T-helper 22 cell (primary cell): Measurements from ENCODE around the gene SYDE2.
"Not testable (repeated sequence)": the region's sequence is repeated elsewhere in the genome, so short reads cannot be mapped to it uniquely, and the experiment has no call there.

Source experiments
- DNase-seq: peaks from one replicate; pipeline ENCODE4 v3.0.0-alpha.2; 2020; ENCODE audit warnings: low read depth

SYDE2 gene

DNA sequence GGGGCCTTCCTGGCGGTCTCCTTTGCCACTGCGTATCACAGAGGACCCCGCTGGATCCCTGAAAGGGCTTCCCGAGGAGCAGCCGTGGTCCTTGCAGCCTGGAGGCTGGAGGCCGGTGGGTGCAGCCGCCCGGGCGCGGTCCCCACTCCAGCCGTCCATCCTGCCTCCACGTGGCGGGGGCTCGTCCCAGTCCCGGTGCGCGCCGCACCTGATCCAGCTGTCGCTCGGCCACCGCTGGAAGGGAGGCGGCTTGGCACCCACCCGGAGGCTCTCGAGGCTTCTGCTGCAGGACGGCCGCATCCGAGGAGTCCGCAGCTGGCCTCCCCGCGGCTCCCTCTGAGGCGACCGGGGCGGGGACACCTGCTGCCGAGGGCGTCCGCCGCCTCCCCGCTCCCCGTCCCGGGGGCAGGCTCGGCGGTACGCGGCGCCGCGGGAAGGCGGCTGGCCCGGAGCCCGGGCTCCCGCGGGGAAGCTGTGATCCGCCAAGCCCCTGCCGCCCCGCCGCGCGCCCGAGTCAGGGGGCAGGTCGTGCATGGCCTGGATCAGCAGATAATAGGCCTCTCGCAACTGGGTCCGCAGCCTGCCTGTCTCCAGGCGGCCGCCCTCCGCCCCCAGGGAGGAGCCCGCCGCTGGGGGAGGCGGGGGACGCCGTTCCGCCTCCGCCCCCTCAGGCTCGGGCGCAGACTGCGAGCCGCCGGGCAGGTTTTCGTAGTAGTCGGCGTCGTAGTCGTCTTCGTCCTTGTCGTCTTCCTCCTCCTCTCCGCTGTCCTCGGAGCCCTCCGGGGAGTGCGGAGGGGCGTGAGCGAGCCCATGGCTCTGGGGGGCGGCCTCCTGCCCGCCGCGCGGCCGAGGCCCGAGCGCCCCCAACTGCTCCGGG is at the start of gene SYDE2:
Gene SYDE2 (minus strand): TSS at position 554 of the 877 bp plus-strand sequence. CDS start 20 bp downstream, at position 534.
- DNase-seq, result peak; percentile 69

DNA sequence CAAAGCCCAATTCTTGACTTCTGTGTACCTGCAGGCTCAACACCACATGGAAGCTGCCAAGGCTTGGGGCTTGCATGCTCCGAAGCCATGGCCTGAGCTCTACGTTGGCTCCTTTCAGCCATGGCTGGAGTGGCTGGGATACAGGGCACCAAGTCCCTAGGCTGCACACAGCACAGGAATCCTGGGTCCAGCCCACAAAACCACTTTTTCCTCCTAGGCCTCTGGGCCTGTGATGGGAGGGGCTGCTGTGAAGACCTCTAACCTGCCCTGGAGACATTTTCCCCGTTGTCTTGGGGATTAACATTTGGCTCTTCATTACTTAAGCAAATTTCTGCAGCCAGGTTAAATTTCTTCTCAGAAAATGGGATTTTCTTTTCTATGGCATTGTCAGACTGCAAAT is 48.2 kb upstream of the SYDE2 start:
- not testable (repeated sequence) for DNase-seq

GRCh38 chr1:85245891-85246290 is 45.1 kb upstream of the SYDE2 start:
- DNase-seq, result no peak

- DNase-seq, result no peak
Measured at GRCh38 chr1:85245456-85245855, 44.6 kb upstream of the SYDE2 start.

- DNase-seq, result no peak
Measured at GRCh38 chr1:85244271-85245061, 43.6 kb upstream of the SYDE2 start.

- DNase-seq, result no peak
Measured at GRCh38 chr1:85243372-85243771, 42.6 kb upstream of the SYDE2 start.

DNA sequence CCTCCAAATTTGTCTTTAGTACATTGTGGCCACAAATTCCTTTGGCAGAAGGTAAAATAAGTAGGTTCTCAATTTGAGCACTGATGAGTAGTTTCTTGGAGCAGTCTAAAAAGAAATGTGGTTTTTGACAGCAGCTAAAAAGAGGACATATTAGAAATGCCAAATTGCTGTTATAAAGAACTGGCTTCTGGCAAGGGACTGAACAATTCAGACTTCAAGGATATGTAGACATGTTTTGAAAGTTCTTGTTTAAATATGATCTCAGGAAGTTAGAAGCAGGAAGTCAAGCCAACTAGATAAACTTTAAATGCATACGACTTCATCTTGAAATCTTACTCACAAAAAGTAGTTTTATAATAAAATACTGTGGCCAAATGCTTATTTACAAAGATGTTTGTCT is 39.8 kb upstream of the SYDE2 start:
- no peak for DNase-seq

- no peak for DNase-seq
Measured at GRCh38 chr1:85240174-85240601, 39.4 kb upstream of the SYDE2 start.

- no peak for DNase-seq
Measured at GRCh38 chr1:85237613-85238012, 36.8 kb upstream of the SYDE2 start.

DNA sequence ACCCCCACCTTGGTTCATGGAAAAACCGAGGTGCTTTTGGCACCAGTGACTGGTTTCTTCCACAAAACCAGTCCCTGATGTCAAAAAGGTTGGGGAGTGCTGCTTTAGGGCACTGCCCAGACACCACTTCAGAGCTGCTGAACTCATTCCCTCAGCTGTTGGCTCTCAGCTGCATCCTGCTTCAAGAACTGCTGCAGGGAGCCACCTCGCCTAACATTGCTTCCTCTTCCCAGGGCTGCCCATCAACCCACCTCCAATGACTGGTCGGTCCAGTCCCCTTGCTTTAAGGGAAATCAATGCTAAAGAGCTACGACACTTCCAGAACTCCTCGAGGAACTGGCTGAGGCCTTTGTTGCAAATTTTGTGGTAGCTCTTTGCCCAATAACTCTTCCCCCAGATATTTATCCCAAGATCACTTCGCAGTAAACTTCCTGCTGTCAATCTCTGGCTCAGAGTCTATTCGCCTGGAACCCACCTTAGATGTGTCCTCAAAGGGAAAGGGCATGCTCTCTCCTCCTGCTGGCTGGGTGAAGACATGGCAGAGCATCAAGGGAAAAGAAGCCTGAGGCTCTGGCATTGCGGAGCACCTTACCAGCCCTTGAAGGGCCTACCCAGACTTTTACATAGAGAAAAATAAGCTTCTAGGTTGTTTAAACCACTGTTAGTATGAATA is 29.6 kb upstream of the SYDE2 start:
- DNase-seq, result no peak

GRCh38 chr1:85229574-85230097 is 28.8 kb upstream of the SYDE2 start:
- DNase-seq, result no peak

DNA sequence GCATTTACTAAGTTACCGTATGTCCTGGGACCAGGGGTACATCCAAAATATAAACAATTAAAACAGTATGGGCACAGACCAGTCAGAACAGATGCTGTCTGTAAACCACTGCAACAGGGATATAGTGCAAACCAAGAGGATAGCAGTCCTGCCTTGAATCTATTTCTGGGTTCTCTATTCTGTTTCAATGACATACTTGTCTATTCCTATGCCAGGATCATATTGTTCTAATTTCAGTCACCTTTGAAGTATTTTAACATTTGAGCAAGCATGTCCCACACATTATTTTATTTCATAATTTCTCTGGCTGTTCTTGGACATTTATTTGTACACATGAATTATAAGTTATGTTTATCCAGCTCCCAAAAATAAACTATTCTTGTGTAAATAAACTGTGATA is 28.2 kb upstream of the SYDE2 start:
- DNase-seq, result no peak

- no peak for DNase-seq
Measured at GRCh38 chr1:85225624-85226380, 25.0 kb upstream of the SYDE2 start.

DNA sequence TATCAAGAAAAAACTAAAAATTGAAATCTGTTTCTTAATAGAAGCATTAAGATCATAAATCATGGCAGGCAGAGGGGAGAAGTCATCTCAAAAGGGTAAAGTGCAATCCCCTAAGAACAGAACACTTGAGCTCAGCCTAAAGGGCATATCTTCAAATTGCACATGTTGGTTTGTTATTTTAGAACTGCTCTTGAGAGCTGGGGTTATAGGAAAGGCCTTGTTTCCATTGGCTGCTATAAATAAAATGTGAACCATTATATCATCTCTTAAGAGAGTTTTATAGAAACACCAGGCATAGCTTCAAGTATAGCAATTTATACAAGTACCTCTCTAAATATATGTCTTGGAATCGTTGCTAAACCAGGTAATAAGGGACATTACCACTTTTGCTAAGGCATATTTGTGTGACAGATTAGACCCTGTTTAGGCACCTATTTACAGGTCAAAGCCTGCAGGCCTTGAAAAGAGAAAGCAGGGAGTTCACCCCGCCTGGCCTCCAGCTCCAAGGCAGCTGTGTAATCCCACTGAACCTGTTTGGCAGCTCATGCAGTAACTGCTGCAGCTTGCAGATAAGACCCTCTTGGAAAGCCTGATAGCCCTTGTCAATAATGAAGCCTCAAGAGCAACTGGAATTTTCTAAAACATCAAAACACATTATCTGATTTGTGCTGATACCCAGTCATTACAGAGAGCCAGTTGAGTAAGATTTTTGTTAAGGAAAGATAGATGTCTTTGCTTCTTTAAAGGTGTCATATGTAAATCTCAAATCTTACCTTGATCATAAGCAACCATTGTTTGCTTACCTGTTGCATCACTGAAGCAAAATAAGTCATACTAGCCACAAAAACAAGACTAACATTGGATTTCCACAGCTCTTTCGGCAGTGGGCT is 24.2 kb upstream of the SYDE2 start:
- no peak for DNase-seq

DNA sequence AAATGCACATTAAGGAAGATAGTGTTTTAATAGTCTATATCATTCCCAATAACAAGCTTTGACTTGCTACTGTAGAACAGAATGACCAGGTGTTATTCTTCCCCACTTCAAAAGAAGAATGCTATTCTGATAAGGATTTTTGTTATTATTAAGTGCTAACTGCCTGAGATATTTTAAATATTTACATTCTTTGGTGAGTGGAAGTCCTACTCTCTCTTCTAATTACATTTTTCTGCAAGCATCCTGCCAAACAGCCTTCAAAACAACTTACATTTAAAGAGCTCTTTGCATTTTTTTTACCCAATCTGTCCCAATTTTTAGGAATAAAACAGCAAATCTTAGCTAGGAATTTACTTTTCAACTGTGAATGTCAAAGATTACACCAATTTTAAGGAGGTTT is 23.5 kb upstream of the SYDE2 start:
- no peak for DNase-seq

DNA sequence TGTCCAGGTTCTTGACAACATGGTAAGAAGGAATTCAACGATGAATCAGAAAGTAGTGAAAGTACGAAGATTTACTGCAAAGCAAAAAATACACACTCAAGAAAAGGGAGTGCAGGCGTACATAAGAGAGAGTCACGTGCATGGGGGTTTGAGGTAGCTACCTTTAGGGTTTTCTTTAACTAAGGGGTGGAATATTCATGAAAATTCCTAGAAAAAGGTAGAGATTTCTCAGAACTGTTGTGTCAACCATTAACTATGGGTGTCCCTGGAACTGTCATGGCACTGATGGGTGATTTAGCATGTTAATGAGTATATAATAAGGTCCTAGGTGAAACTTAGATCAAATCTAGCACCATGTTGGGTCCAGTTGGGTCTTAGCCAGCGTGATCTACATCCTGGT is 22.5 kb upstream of the SYDE2 start:
- no peak for DNase-seq

GRCh38 chr1:85220756-85221201 is 20.0 kb upstream of the SYDE2 start:
- DNase-seq, result no peak

DNA sequence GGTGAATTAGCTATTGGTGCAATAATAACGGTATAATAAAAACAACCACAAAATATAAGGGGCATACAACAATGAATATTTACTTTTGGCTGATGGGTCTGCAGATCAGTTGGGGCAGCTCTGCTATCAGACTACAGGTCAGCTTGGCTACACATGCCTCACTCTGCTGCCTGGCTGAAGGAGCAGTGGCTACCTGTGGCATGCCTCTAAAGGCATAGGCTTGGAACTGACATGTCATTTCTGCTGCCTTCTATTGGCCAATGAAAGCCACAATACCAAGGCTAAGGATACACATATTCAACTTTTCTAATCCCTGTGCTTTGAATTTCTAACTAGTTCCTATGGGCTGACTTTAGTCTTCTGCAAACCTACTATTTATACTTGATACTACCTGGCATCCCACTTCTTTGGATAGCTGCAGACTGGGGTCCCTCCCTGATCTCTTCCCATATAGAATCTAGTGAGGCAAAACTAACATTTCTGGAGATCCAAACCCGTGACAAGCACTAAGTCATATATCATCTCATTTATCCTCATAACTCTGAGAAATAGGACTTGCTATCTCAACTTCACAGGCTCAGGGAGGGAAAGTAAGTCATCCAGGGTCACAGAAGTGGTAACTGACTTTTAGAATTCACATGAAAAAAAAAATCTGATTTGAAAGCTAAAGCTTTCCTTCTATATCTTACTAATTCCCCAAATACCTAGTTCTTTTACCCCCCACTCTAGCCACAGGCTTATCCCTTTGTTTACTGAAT is 19.2 kb upstream of the SYDE2 start:
- no peak for DNase-seq

DNA sequence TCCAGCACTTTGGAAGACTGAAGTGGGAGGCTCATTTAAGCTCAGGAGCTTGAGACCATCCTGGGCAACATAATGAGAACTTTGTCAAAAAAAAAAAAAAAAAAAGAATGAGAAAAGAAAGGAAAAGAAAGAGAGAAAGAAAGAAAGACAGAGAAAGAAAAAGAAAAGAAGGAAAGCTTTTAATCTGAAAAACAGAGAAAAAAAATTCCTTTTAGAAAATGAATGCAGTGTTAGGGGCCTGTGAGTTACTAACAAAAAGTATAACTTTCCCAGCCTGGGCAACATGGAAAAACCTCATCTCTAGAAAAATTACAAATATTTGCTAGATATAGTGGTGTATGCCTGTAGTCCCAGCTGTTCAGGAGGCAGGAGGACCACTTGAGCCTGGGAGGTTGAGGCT is 15.9 kb upstream of the SYDE2 start:
- no peak for DNase-seq

GRCh38 chr1:85214654-85215053 is 13.8 kb upstream of the SYDE2 start:
- no peak for DNase-seq
